HL-60 (cell line): Measurements from ENCODE around the gene SLCO4C1.

ENCODE experiments used
- DNase-seq, 2 experiments: peaks; one replicate each; pipeline ENCODE4 v3.0.0-alpha.2; 2010 to 2020; ENCODE audit warnings: low read depth in 1 of 2, low spot score in 1 of 2
- H3K27ac ChIP-seq: fragments of 250-450 bp; sonication (Bioruptor Pico); replicated peaks from 2 replicates; pipeline ENCODE4 v1.5.1; 2020; ENCODE audit warnings: mild to moderate bottlenecking, moderate library complexity
- H3K27me3 ChIP-seq: fragments of 250-450 bp; sonication (Bioruptor Pico); 2 replicates; pipeline ENCODE4 v1.5.1; 2021; ENCODE audit warnings: mild to moderate bottlenecking, moderate library complexity; ENCODE audit not compliant: insufficient read depth, poor library complexity, severe bottlenecking
- H3K4me3 ChIP-seq: replicated peaks from 2 replicates; pipeline ENCODE4 v1.5.1; 2011; ENCODE audit warnings: mild to moderate bottlenecking, control low read depth, low read length; ENCODE audit not compliant: insufficient read depth
- GABPA ChIP-seq: IDR thresholded peaks from 2 replicates; pipeline ENCODE4 v1.6.1; 2012; ENCODE audit warnings: low read depth
- POLR2AphosphoS5 ChIP-seq: IDR thresholded peaks from 2 replicates; pipeline ENCODE4 v1.6.1; 2012; ENCODE audit warnings: low read depth
- REST ChIP-seq: IDR thresholded peaks from 2 replicates; pipeline ENCODE4 v1.6.1; 2012; ENCODE audit warnings: low read depth; ENCODE audit not compliant: insufficient replicate concordance
- SPI1 ChIP-seq: IDR thresholded peaks from 2 replicates; pipeline ENCODE4 v1.6.1; 2012; ENCODE audit warnings: low read depth, mild to moderate bottlenecking, borderline replicate concordance
- TF ChIP-seq, protein P1 (sequence below): IDR thresholded peaks from one replicate; pipeline ENCODE4 v1.5.1; 2011; ENCODE audit warnings: low read length, control low read depth, inconsistent platforms; ENCODE audit not compliant: insufficient read depth

Gene SLCO4C1

GRCh38 chr5:102231693-102232619 lies 64.1 kb downstream of the SLCO4C1 start:
- TF ChIP-seq GABPA (no peak), SPI1 (no peak), REST (no peak), POLR2AphosphoS5 (no peak)
- TF ChIP-seq, protein P1, sequence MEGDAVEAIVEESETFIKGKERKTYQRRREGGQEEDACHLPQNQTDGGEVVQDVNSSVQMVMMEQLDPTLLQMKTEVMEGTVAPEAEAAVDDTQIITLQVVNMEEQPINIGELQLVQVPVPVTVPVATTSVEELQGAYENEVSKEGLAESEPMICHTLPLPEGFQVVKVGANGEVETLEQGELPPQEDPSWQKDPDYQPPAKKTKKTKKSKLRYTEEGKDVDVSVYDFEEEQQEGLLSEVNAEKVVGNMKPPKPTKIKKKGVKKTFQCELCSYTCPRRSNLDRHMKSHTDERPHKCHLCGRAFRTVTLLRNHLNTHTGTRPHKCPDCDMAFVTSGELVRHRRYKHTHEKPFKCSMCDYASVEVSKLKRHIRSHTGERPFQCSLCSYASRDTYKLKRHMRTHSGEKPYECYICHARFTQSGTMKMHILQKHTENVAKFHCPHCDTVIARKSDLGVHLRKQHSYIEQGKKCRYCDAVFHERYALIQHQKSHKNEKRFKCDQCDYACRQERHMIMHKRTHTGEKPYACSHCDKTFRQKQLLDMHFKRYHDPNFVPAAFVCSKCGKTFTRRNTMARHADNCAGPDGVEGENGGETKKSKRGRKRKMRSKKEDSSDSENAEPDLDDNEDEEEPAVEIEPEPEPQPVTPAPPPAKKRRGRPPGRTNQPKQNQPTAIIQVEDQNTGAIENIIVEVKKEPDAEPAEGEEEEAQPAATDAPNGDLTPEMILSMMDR: no peak
- no peak overlapping the region for H3K4me3 ChIP-seq
- no peaks in the 10 kb centered on the region for H3K27me3 ChIP-seq
- no peak overlapping the region for H3K27ac ChIP-seq
- no peak for DNase-seq

DNA sequence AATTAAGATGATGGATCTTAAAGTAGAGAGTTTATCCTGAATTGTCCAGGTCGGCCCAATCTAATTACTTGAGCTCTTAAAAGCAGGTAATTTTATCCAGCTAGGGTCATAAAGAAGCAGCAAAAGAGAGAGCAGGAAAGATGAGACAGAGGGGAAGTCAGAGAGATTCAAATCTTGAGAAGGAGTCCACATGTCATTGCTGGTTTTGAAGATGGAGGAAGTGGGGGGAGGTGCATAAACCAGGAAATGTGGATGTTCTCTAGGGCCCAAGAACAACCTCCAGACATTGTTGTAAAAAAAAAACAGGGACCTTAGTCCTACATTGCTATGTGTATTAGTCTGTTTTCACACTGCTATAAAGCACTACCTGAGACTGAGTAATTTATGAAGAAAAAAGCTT lies 66.4 kb downstream of the SLCO4C1 start:
- DNase-seq: peak in 1 of 2 experiments; percentile 34
- TF ChIP-seq, protein P1: no peak
- TF ChIP-seq GABPA (no peak), SPI1 (peak; percentile 68; the same call in 1 of the 2 replicates), POLR2AphosphoS5 (no peak)
- peak overlapping the region; percentile 56 for H3K27ac ChIP-seq

DNA sequence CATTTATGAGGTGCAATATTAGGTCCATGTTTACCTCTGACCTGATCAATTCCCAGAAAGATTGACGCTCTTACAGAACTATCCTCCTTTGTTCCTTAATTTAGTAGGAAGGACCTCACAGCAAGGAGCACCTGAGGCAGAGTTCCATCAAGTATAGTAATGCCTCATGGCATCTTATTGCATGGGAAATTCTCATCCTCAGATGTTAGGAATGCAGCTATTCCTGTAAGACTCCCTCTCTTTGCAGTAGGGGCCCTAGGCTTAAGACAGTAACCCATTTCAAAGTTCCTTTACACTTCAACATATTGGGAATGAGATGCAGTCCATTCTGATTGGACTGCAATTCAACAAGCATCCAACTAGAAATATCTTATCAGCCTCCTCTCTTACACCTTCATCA lies 69.8 kb downstream of the SLCO4C1 start:
- no peak for DNase-seq
- no peak overlapping the region for H3K4me3 ChIP-seq
- no peaks in the 10 kb centered on the region for H3K27me3 ChIP-seq
- TF ChIP-seq POLR2AphosphoS5: no peak
- no peak for TF ChIP-seq GABPA
- TF ChIP-seq SPI1: no peak
- no peak for TF ChIP-seq REST
- TF ChIP-seq, protein P1: no peak
- no peak overlapping the region for H3K27ac ChIP-seq

More for the DNA sequence above, 66.4 kb downstream of the SLCO4C1 start:
- no peak overlapping the region for H3K4me3 ChIP-seq
- H3K27me3 ChIP-seq: no peaks in the 10 kb centered on the region
